Measurements from ENCODE around the gene ASB1.

DNA sequence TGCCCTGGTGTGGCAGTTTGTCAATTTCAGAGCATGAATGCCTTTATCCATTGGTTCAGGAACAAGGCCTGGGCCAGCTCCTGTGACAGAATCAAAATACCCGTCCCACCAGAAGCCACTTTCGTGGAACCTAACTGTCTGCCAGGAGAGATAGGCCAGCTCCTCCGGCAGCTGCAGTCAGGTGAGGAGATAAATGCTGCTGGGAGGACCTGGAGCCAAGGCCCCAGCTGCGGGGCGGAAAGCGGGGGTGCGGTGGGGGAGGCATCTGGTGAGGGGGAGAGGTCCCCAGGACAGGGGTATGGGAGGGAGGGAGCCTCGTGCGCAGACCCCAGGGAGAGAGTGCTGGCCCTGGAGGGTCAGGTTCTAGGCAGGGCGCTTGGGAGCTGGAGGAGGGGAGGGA, 4.4 kb upstream of the ASB1 start:
- TF ChIP-seq, protein P1, sequence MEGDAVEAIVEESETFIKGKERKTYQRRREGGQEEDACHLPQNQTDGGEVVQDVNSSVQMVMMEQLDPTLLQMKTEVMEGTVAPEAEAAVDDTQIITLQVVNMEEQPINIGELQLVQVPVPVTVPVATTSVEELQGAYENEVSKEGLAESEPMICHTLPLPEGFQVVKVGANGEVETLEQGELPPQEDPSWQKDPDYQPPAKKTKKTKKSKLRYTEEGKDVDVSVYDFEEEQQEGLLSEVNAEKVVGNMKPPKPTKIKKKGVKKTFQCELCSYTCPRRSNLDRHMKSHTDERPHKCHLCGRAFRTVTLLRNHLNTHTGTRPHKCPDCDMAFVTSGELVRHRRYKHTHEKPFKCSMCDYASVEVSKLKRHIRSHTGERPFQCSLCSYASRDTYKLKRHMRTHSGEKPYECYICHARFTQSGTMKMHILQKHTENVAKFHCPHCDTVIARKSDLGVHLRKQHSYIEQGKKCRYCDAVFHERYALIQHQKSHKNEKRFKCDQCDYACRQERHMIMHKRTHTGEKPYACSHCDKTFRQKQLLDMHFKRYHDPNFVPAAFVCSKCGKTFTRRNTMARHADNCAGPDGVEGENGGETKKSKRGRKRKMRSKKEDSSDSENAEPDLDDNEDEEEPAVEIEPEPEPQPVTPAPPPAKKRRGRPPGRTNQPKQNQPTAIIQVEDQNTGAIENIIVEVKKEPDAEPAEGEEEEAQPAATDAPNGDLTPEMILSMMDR (IDR thresholded peaks at IDR 0.05; ENCODE audit: low read length): no peak
- TF ChIP-seq EZH2phosphoT487 (IDR thresholded peaks at IDR 0.05; ENCODE audit: low read length) (no peak), EZH2 (optimal IDR thresholded peaks at IDR 0.05; ENCODE audit: low read depth, low read length) (no peak)

Measured in MM.1S (cell line).